ENCODE data around the gene TPM3. TPM values are rescaled to one million over a fixed set of nuclear protein-coding genes. Genes with fewer than 3 reads are reported as not detected.
A peak's percentile ranks its signal among the peaks of the same experiment; 100 is the strongest.

TPM3 gene
- total and polyA plus RNA-seq, 12 donors, result 104 to 465 (median 269) TPM

- DNase-seq, result no peak
- Histone ChIP-seq H3K36me3 (replicated peaks in 1 of 2) (peaks cover 0 to 48% of the 10 kb centered on the region in 2 donors), H3K4me3 (no peak overlapping the region), H3K27me3 (no peaks in the 10 kb centered on the region), H3K4me1 (replicated peaks in 1 of 2) (peaks cover 12 to 24% of the 10 kb centered on the region in 2 donors), H3K27ac (peak overlapping the region in 3 of 5 donors; percentile 36 to 85 (median 46)), H3K9me3 (replicated peaks in 1 of 3) (no peaks in the 10 kb centered on the region)
- WGBS, 4 donors, result 83 to 91% (median 87%) methylated on average over 8 of the region's 8 CpGs
- intact Hi-C loops (cut with DNase I), result no loop called here
- TF ChIP-seq POLR2A (IDR thresholded peaks at IDR 0.05) (no peak), CTCF (IDR thresholded peaks at IDR 0.05) (no peak)
Observed at GRCh38 chr1:154158307-154159125, 33.4 kb downstream of the TPM3 start.

DNA sequence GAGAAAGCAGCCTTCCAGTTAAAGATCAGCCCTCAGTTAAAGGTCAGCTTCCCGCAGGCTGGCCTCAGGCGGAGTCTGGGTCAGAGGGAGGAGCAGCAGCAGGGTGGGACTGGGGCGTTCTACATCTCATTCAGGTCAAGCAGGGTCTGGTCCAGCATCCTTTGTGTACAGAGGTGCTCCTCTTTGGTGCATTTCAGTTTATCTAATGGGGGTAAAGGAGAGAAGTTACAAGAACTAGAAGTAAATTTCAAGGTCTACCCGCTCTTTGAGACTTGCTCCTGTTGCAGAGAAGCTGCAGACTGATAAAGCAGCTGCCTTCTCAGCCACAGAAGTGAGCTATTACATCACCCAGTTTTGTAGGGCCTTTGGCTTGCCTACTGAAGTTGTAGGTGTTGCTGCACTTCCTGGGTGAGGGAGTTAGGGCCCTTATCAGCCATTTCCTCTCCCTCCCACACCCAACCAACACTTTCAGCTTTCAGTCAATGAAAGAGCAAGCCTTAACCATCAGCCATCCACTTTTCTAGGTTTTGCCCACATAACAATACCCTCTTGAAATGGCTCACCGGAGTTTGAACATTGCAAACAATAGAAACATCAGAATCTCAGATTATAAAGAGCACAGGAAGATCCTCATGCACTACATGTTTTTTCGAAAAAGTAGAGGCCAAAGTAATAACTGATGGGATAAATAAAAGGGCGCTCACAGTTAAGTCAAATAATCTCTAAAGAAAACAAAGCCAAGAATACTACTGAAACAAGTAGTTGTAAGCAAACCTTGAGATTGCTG is 34.2 kb downstream of the TPM3 start:
- H3K36me3 ChIP-seq (replicated peaks in 1 of 2), result peaks cover 0 to 40% of the 10 kb centered on the region in 2 donors
- H3K9me3 ChIP-seq (replicated peaks in 1 of 3), result no peaks in the 10 kb centered on the region
- DNase-seq, result peak in 5 of 7 donors; percentile 38 to 57 (median 43)
- H3K27me3 ChIP-seq, result no peaks in the 10 kb centered on the region
- TF ChIP-seq POLR2A (IDR thresholded peaks at IDR 0.05) (peak in 1 of 2 donors; percentile 28), CTCF (IDR thresholded peaks at IDR 0.05) (no peak)
- WGBS, 4 donors, result 47 to 53% (median 49%) methylated on average over 7 of the region's 7 CpGs
- H3K4me1 ChIP-seq (replicated peaks in 1 of 2), result peaks cover 12 to 24% of the 10 kb centered on the region in 2 donors
- intact Hi-C loops (cut with DNase I), result no loop called here
- H3K27ac ChIP-seq, result peak overlapping the region in 3 of 5 donors; percentile 36 to 85 (median 46)
- no peak overlapping the region for H3K4me3 ChIP-seq

DNA sequence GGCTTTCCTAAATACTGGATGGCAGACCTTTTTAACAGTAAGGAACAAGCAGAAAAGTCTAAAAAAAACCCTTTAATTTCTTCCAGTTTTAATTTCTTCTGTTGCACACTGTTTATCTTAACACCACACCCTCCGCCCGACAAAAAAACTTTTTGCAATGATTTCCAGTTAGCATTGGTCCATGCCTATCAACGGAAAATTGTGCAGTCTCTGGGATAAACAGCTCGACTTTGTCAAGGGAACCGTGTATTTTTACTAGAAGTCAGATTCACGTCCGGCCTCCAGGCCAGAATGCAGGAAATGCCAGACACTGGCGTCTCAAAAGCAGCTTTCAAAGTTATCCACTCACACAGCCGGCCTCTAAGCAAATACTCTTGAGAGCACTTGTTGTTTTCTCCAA is 36.6 kb downstream of the TPM3 start:
- intact Hi-C loops (cut with DNase I), result no loop called here
- Histone ChIP-seq H3K27ac (peak overlapping the region in 3 of 5 donors; percentile 5 to 81 (median 61)), H3K4me3 (no peak overlapping the region), H3K36me3 (replicated peaks in 1 of 2) (peaks cover 0 to 27% of the 10 kb centered on the region in 2 donors), H3K9me3 (replicated peaks in 1 of 3) (no peaks in the 10 kb centered on the region), H3K27me3 (no peaks in the 10 kb centered on the region), H3K4me1 (replicated peaks in 1 of 2) (peaks cover 17 to 35% of the 10 kb centered on the region in 2 donors)
- TF ChIP-seq CTCF (IDR thresholded peaks at IDR 0.05) (no peak), POLR2A (IDR thresholded peaks at IDR 0.05) (no peak)
- 44 to 59% (median 52%) methylated on average over 9 of the region's 9 CpGs for WGBS, 4 donors
- DNase-seq, result peak in 4 of 7 donors; percentile 29 to 69 (median 34)

Data from adrenal gland (tissue), 12 donors.